Measurements from ENCODE around the gene HOXC10.

The HOXC10 gene

DNA sequence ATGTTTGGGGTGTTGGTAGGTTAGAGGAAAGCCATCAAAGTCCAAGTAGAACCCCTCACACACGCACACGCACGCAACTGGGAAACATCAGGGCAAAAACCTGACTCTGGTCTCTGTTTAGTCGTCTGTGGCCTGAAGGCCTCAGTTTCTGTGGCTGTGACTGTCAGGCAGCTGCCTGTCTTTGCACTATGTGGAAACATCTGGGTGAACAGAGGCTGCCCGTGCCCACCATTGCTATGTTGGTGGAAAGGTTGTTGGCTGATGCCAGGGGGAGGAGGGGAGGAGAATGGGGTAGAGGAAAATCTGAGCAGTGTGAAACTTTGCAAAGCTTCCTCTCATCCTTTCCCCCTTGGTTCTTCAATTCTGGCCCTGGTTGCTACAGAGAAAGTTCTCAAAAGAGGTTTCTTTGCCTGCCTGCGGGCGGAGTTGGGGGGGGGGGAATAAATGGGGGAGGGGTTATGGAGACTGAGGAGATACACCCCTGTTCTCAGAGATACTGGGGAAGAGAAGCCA, 7.5 kb downstream of the HOXC10 start:
- DNase-seq (ENCODE audit: low spot score) = no peak

DNA sequence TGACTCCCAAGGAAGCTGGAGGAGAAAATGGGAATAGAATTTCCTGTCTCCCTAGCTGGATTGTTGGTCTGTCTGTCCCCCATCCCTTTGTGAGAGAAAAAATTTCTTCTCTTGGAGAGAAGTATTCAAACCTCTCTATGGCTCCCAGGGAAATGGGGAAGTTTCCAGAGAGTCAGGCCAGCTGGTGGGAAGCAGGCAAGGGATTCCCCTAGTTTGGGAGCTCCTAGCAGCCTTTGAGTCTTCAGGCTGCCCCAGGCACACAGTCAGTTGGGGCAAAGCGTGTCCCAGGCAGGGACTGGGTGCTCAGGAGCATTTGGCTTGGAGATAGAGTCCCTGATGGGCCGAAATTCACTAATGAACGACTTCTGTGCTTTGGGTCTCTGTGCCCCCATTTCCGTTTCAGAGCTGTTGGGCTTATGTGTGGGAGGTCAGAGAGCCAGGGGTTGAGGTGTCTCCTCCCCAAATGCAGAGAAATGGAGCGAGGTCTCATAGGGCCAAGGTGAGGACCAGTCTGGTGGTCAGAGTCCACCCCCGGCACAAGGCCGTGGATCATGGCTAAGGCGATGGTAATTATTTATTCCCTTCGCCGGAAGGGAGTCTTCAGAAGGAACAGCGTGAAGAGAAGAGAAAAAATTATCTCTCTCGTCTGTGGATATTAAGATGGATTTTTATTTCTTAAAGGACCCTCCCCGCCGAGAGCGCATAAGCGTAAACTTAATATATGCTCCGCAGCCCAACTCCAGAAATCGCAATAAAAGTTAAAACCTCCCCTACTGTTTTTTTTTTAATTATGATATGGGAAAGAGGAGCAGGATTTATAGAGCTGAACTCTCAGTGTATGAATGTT, 8.4 kb downstream of the HOXC10 start:
- no peak for DNase-seq (ENCODE audit: low spot score)

DNA sequence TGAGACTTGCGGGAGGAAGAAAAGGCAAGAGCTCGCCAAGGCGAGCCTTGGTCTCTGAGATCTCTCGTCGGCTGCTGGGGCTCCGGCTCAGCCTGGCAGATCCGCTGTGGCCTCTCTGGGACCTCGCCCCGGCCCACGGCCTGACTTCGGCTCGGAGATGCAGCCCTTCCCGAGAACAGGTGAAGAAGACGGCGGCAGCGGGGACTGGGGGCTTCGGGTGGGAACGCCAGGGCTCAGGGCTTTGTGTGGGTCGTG, 9.0 kb downstream of the HOXC10 start:
- DNase-seq (ENCODE audit: low spot score) = no peak

DNA sequence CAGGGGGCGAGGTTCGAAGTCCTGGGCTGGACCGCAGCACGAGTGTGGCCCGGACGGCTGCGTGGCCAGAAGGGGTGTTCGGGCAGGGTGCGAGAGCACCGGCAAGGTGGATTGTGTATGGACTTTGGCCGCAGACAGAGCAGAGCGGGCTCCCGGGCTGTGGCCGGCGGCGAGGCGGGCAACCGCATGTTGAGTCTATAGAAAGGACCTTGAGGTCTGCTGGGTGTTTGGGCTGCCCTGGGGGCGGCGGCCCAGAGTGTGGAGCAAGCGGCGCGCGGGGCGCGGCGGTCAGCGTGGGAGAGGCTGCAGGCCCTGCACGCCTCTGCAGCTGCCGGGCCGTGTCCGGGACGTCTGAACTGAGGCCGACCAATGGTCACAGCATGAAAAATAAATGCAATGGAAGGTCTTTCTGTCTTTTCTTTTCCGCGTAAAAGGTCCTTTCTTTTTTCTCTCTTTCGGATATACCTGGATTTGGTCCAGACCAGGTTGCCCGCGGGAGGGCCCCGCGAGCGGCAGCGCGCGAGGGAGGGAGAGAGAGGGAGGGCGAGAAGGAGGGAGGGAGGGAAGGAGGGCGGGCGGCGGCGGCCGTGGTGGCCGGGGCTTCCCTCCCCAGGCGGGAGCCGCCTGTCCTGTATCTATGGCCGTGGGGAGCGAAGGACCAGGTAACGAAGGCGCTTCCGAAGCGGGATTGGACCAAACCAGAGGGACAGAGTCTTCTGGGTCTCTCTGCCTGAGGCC, 9.5 kb downstream of the HOXC10 start:
- no peak for DNase-seq (ENCODE audit: low spot score)

DNA sequence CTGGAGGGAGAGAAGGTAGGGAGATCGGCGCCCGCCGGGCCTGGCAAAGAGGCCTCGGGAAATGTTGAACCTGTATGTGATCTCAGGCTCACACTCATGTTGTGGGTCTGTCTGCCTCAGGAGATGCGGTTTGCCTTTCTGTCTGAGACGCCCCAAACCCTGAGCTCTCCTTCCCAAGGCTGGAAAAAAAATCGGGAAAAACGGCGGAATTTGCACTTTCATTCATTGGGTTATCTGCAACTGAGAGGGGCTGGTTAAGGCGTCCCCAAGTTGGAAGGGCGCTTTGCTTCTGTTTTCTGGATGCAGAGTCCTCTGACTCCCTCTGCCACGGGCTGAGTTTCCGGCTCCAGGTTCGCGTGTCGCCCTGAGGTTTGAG, 10.0 kb downstream of the HOXC10 start:
- no peak for DNase-seq (ENCODE audit: low spot score)

DNA sequence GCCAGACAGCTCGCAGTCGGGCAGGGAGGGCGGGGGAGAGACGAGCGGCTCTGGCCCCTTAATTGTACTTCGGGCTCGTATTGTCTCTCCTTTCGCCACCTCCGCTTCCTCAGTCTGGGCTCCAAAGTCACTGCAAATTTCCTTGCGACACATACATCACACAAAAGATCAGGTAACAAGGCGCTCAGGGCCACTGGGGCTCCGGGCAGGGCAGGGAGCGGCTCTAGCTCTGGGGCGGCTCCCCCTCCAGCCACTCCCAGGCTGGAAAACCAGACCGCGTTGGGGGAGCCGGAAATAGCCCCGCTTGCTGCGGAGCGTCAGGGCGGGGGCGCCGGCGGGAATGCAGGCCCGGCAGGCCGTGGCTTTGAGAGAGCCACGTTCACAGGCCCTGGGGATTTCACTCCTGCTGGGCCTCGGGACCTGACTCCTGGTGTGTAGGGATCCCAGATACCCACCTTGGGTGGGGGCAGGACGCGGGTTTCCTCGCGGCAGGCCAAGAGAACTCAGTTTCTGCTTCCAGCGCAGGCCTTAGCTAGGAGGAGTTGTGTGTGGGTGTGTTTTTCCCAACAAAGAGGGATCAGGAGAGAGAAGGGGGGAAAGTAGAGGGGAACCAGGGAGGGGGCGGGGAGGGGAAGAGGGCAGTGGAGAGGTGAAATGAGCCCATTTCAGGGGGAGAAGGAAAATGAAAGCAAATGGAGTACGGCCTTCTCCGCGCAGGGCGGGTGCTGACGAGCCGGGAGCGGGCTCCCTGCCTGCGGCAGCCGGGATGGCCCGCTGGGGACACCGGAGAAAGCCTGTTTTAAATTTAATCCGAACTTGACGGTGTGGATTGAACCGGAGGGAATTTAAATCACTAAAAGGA, 10.7 kb downstream of the HOXC10 start:
- peak; percentile 81 for DNase-seq (ENCODE audit: low spot score)

DNA sequence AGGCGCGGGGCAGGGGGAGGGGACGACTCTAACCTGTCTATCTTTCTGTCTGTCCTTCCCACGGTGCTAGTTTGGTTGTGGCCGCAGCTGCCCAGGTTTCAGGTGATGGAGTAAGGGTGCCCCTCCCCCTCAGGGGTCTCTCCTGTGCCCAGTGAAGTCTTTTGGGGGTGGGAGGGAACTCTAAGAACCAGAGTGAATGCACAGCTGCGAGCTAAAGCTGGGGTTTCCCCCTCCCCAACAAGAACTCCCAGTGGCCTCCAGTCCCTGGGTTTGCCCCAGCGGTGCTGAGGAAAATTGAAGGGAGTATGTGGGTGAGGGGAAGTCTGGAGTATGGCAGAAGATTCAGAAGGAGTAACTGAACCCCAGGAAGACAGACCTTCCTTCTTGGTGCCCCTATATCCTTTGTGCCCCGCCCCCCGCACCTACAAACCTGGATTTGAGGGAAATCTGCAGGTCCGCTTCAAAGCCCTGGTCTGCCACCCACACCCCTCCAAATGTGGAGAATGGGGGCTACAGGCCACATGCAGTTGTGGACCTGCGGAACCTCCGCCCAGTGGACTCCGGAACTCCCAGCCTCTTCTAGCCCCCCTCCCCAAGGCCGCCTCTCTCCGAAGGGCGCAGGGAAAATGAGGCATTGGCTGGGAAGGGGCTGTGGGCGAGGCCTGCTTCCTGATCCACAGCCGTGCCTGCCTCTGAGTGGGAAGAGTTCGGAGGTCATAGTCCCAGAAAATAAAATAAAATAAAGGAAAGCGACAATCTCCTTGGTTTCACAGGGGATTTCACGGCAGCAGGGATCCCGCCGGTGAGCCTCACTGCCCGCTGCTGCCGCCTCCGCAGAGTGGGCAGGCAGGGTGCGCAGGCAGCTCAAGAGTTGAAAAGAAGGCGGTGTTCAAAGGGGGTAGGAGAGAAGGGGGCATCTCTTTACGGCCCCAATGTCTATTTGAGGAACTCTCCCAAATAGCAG, 11.6 kb downstream of the HOXC10 start:
- no peak for DNase-seq (ENCODE audit: low spot score)

DNA sequence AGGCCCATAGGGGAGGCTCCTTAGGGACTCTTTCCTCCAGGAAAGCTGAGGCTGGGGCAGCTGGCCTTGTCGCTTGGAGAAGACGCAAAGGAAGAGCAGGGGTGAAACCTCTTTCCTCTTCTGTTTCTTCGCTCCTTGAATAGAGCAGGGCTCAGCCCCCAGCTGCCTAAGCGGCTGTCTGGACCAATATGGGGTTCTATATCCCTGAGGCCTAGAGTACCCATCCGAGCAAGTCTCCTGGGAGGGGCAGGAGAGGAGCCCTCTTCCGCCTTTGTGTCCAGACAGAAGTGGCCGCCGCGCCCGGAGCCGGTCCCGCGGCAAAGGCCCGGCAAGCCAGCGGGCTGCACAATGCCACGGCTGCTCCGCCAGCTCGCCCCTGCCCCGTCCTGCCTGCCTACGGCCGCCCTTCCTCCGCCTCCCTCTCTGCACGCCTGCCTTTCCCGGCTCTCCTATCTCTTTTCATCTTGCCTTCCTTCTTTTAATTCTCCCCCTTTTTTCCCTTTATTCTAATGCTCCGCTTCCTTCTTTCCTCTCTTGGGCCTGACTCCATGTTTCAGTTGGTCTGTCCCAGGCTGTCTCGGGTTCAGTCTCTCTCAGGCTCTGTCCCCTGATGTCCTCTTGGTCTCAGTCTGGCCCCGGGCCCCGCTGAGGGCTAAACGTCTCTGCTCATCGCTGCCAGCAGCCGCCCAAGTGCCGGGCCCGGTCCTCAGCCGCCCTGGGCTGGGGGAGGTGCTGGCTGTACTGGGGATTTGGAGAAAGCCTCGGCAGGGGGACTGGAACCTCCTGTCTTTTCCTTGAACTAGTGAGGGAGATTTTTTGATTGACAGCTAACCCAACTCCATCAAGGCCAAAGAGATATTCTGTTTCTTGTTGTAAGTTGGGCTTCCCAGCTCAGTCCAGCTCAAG, 12.5 kb downstream of the HOXC10 start:
- no peak for DNase-seq (ENCODE audit: low spot score)

DNA sequence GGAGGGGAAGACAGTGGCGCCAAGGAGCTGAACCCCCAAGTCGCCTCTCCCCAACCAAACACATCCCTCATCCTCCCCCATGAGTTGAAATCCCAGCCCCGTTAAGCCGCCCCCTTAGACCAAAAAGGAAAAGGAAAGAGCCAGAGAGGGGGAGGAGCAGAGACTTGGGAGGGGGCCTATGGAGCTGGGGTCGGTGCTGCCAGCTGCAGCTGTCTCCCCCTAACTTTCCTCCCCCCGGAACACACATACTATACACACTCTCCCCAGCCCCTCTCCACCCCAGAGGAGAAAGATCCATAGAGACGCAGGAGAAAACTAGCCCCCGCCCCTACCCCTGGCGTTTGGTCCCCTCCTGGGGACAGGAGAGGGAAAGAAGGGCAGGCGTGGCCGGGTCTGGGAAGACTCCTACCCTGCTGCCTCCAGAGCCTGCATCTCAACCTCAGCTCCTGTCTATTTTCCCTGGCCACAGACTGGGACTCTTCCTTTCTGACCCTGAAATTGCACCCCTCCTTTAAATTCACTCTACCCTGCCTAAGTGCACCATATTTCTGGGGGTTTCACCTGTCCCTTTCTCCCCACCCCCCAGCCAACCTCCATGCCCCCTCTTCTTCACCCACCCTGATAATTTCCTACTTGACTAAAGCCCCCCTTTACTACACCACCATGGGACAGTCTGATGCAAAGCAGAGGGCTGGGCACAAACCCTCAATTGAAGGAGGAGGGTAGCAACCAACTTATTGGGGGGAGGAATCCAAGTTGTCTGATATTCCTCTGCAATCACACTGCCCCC, 13.4 kb downstream of the HOXC10 start:
- DNase-seq (ENCODE audit: low spot score) = no peak

DNA sequence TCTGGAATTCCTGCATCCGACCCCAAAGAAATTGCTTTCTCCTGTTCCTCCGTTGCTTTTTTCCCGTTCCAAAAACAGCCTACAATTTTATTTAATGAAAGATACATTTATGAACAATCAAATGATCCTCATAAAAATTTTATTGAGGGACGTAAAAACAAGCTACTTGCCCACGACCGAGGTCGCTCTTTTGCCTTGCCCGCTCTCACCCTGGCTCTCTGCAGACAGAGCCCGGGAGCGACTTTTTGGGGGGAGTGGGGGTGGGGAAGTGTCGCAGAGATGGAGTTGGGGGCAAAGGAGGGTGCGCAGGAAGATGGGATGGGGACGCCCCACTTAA, 13.9 kb downstream of the HOXC10 start:
- DNase-seq (ENCODE audit: low spot score) = no peak

DNA sequence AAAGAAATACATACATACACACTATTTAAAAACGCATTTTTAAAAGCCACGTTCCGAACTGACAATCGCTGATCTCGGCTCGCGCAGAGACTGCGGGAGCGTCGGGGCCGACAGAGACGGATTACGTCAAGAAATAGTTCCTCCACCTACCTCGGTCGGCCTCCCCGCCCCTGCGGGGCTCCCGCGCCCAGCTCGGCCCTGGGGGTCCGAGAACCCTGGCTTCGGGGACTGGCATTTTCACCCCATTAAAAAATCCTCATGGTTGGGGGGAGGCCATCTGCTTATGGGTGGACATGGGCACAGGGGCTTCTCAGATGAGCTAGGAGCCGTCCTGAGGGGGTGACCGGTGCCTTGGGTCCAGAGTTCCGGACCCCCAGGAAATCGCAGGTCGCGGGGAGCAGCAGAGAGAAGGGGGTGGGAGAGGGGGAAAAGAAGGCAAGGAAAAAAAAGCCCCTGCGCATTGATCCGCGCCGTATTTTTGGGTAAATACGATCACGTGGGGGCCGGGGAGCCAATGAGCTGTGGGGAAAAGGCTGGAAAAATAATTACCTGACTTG, 14.7 kb downstream of the HOXC10 start:
- DNase-seq (ENCODE audit: low spot score) = peak; percentile 85

DNA sequence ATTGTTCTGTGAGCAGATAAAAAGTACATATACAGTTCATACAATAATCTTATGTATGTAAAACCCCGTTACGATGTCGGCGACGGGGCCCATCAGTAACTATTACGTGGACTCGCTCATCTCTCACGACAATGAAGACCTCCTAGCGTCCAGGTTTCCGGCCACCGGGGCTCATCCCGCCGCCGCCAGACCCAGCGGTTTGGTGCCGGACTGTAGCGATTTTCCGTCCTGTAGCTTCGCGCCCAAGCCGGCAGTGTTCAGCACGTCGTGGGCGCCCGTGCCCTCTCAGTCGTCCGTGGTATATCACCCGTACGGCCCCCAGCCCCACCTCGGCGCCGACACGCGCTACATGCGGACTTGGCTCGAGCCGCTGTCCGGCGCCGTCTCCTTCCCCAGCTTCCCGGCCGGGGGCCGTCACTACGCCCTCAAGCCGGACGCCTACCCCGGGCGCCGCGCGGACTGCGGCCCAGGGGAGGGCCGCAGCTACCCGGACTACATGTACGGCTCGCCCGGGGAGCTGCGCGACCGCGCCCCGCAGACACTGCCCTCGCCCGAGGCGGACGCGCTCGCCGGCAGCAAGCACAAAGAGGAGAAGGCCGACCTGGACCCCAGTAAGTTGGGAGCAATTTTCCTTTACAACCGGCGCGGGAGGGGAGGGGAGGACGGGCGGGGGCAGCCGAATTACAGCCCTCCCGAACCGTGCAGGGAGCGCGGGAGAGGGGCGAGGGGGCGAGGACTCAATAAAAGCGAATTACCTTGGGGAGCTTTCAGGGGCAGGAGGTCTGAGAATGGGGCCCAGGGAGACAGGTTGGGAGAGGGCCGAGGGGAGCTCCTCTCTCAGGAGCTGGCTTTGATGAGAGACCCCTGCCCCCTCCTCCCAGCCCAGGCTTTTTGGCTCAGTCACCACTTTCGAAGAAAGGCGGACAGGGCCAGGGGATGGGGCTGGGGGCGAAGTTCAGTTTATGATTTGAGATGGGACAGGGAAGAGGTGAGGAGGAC, 15.5 kb downstream of the HOXC10 start, which contains the start of gene HOXC9:
Gene HOXC9, plus strand, starts transcription at position 46 of the 999 bp plus-strand sequence. Its CDS starts 28 bp downstream, at position 74.
- DNase-seq (ENCODE audit: low spot score) = no peak

DNA sequence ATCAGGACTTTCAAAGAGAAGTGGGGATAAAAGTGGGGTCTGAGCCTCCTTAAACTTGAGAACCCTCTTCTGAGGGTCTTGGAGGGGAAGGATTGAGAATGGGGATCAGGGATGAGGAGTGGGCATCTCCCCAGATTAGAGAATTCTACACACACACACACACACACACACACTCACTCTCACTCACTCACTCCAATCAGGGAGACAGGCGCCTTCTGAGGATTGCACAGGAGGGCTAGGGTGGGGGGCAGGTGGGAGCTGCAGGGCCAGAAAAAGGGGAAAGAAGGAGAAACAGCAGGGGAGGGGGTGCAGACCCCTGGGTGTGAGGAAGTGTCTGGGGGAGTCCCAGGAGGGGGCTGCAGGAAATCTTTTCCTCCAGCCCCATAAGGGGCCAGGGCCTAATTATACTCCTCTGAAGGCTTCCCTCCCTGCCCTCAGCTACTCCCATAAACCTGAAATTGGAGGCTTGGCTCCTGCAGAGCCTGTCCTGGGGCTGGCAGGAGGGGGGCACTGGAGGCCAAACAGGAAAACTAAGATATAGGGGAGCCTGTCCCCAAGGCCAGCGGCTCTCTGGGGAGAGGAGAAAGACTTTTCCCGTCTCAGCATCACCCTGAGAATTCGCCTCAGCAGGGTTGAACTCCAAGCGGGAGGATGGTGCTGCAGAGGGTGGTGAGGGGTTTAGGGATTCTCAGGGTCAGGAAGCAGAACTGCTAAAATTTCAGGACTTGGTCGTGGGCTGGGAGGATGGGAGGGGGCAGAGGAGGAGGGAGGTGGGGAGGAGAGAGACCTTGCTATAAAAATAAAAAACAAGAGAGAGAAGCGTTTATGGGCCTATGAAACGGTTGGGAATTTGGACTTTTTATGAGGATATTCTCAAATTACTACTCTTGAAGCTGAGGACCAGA, 16.6 kb downstream of the HOXC10 start:
- DNase-seq (ENCODE audit: low spot score) = no peak

DNA sequence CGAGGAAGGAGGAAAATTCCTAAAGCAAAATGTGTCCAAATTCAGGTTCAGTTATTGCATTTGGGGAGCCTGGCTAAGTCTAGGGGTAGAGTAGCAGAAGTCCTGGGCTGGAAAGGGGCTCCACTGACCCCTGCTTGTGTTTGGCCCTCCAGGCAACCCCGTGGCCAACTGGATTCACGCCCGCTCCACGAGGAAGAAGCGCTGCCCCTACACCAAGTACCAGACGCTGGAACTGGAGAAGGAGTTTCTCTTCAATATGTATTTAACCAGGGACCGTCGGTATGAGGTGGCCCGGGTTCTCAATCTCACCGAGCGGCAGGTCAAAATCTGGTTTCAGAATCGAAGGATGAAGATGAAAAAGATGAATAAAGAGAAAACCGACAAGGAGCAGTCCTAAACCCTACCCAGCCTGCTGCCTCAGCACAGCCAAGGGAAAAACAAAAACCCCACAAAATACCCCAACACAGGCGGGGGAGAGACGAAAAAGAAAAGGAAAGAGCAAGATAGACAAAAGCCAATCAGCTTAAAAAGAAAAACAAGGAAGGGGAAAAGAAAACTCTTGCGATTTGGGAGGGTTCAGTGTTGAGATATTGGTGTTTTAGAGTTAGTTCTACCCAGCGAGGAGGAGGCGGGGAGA, 17.4 kb downstream of the HOXC10 start:
- no peak for DNase-seq (ENCODE audit: low spot score)

DNA sequence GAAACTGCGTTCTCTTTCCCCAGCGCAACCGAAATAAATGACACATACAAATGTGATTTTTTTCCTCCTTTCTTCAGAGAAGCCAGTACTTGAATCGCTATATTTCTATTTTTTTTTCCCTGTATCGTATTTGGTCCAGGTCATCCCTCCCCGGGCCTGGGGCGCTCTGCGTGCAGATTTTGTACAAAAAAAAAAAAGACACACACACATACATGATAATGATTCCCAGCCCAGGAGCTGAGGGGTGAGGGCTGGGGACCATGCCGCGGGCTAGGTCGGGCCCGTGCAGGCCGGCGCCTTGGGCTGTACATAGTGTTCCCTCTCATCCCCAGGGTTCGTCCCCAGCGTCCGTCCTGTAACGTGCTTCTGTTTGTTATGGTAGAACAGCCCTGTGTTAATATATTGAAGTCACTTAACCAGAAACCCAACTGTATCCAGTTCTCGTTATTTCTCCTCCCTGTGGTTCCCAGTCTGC, 18.0 kb downstream of the HOXC10 start:
- DNase-seq (ENCODE audit: low spot score) = no peak

DNA sequence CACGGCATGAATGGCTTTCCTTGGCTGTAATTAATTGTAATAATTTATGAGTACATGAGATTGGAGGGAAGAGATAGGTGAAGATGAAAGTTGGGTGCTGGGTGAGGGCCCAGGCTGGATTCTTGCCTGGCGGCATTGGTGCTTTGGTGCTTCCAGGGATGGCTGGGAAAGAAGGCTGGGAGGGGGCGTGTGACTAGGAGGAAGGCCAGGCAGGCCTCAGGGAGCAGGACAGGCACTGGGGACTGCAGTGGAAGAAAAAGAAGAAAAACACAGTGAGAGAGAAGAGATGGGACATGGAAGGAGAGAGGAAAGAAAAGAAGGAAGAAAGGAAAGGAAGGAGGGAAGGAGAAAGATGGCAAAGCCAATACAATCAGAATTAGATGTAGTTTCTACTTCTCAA, 18.7 kb downstream of the HOXC10 start:
- no peak for DNase-seq (ENCODE audit: low spot score)
